H1 (cell line): Measurements from ENCODE around the gene DMAC2. TPM values are rescaled to one million over a fixed set of nuclear protein-coding genes. Genes with fewer than 3 reads are reported as not detected.

Source experiments
- CTCF ChIA-PET: fragments of 300-600 bp; sonication (Branson Sonifier 250); formaldehyde crosslinking; loops from one replicate; lab custom pipeline; 2021; ENCODE audit not compliant: partially characterized antibody; lab: Charles Lee
- POLR2A ChIA-PET: fragments of 300-600 bp; sonication (Branson Sonifier 250); formaldehyde crosslinking; loops from one replicate; lab custom pipeline; 2021; ENCODE audit warnings: inconsistent platforms; ENCODE audit not compliant: partially characterized antibody; lab: Charles Lee
- DNase-seq, 2 experiments: peaks; one replicate each; pipeline versions ENCODE4 v3.0.0 to v3.0.0-alpha.2; 2010 to 2022; ENCODE audit warnings: low spot score in 2 of 2, low read depth in 1 of 2, mixed read lengths in 1 of 2
- FAIRE-seq: peaks from 2 replicates; lab custom pipeline; 2011; peaks lifted over from hg19 to GRCh38; lab: Jason Lieb, UNC
- H2AFZ ChIP-seq: 2 replicates; pipeline ENCODE4 v1.8.1; 2012; ENCODE audit warnings: low read length, inconsistent platforms
- H2AK5ac ChIP-seq: 2 replicates; pipeline ENCODE4 v1.6.1; 2013; ENCODE audit warnings: low read depth, low read length
- H2BK120ac ChIP-seq: replicated peaks from 2 replicates; pipeline ENCODE3; 2013; ENCODE audit warnings: low read depth, low read length, inconsistent platforms
- H2BK12ac ChIP-seq: 2 replicates; pipeline ENCODE4 v1.6.1; 2013; ENCODE audit warnings: low read depth, low read length
- H2BK15ac ChIP-seq: 2 replicates; pipeline ENCODE4 v1.6.1; 2013; ENCODE audit warnings: low read length
- H2BK20ac ChIP-seq: 2 replicates; pipeline ENCODE4 v1.6.1; 2013; ENCODE audit warnings: low read length
- H2BK5ac ChIP-seq: 2 replicates; pipeline ENCODE4 v1.6.1; 2013; ENCODE audit warnings: low read depth, low read length
- H3K14ac ChIP-seq: 2 replicates; pipeline ENCODE4 v1.6.1; 2013; ENCODE audit warnings: inconsistent platforms; ENCODE audit not compliant: insufficient read length
- H3K18ac ChIP-seq: 2 replicates; pipeline ENCODE4 v1.6.1; 2013; ENCODE audit warnings: low read length; ENCODE audit errors: extremely low read depth
- H3K23ac ChIP-seq: 2 replicates; pipeline ENCODE4 v1.6.1; 2013; ENCODE audit warnings: inconsistent platforms; ENCODE audit not compliant: insufficient read length
- H3K23me2 ChIP-seq: 2 replicates; pipeline ENCODE4 v1.6.1; 2013; ENCODE audit warnings: low read depth, low read length
- H3K27ac ChIP-seq: 2 replicates; pipeline ENCODE4 v1.6.1; 2011; ENCODE audit warnings: low read depth, low read length, inconsistent platforms
- H3K27me3 ChIP-seq, 4 experiments: replicated peaks in 1 of 4; 1 replicate in 1 of 4; 2 replicates in 3 of 4; pipeline versions ENCODE4 v1.6.1 to v1.8.1; 2011 to 2013; ENCODE audit warnings: low read length in 3 of 4, mild to moderate bottlenecking in 3 of 4, inconsistent platforms in 2 of 4, mixed read lengths in 2 of 4, moderate library complexity in 1 of 4; ENCODE audit not compliant: control insufficient read depth in 3 of 4, insufficient read depth in 3 of 4; ENCODE audit errors: extremely low read depth in 1 of 4
- H3K36me3 ChIP-seq, 4 experiments: 2 replicates each; pipeline versions ENCODE4 v1.6.1 to v1.8.1; 2011 to 2013; ENCODE audit warnings: mild to moderate bottlenecking in 4 of 4, low read length in 3 of 4, moderate library complexity in 2 of 4, control low read depth in 1 of 4, inconsistent platforms in 1 of 4; ENCODE audit not compliant: insufficient read depth in 4 of 4, control insufficient read depth in 2 of 4
- H3K4ac ChIP-seq: replicated peaks from 2 replicates; pipeline ENCODE3; 2013; ENCODE audit warnings: low read length, low read depth, mixed read lengths, inconsistent platforms; ENCODE audit not compliant: insufficient read length
- H3K4me1 ChIP-seq, 4 experiments: replicated peaks in 1 of 4; 1 replicate in 1 of 4; 2 replicates in 3 of 4; pipeline versions ENCODE4 v1.6.1 to v1.8.1; 2011 to 2013; ENCODE audit warnings: low read length in 3 of 4, inconsistent platforms in 2 of 4, mixed read lengths in 1 of 4; ENCODE audit not compliant: insufficient read depth in 4 of 4, control insufficient read depth in 3 of 4
- H3K4me2 ChIP-seq, 2 experiments: 2 replicates each; pipeline versions ENCODE4 v1.6.1 to v1.8.1; 2011 to 2013; ENCODE audit warnings: low read depth in 2 of 2, low read length in 2 of 2, control low read depth in 1 of 2, inconsistent platforms in 1 of 2, mild to moderate bottlenecking in 1 of 2; ENCODE audit not compliant: insufficient read depth in 1 of 2
- H3K4me3 ChIP-seq, 4 experiments: fragments of 200-600, 300-600 bp in 1 of 4; sonication (generic), shearing (Covaris generic), sonication (Bioruptor Twin) in 1 of 4; 2 replicates each; pipeline versions ENCODE4 v1.5.1 to v1.8.1; 2011 to 2016; ENCODE audit warnings: low read length in 4 of 4, low read depth in 3 of 4, control low read depth in 2 of 4, inconsistent platforms in 2 of 4, mild to moderate bottlenecking in 2 of 4, mixed read lengths in 1 of 4, moderate library complexity in 1 of 4; ENCODE audit not compliant: insufficient read depth in 2 of 4; ENCODE audit errors: extremely low read depth in 1 of 4
- H3K56ac ChIP-seq: replicated peaks from 2 replicates; pipeline ENCODE3; 2013; ENCODE audit warnings: low read depth, mild to moderate bottlenecking, mixed read lengths, low read length, inconsistent platforms; ENCODE audit not compliant: insufficient read length
- H3K79me1 ChIP-seq: 2 replicates; pipeline ENCODE4 v1.6.1; 2013; ENCODE audit warnings: low read depth, low read length, control low read depth
- H3K79me2 ChIP-seq, 2 experiments: 2 replicates each; pipeline versions ENCODE4 v1.6.1 to v1.8.1; 2012 to 2013; ENCODE audit warnings: low read length in 2 of 2, mild to moderate bottlenecking in 2 of 2, inconsistent platforms in 1 of 2; ENCODE audit not compliant: insufficient read depth in 2 of 2, control insufficient read depth in 1 of 2
- H3K9ac ChIP-seq, 4 experiments: replicated peaks in 1 of 4; 1 replicate in 1 of 4; 2 replicates in 3 of 4; pipeline versions ENCODE4 v1.6.1 to v1.8.1; 2011 to 2013; ENCODE audit warnings: low read depth in 3 of 4, low read length in 3 of 4, control low read depth in 2 of 4, mild to moderate bottlenecking in 2 of 4, moderate library complexity in 2 of 4, inconsistent platforms in 1 of 4; ENCODE audit errors: extremely low read depth in 1 of 4
- H3K9me3 ChIP-seq, 2 experiments: 2 replicates each; pipeline versions ENCODE4 v1.6.1 to v1.8.1; 2012 to 2013; ENCODE audit warnings: mild to moderate bottlenecking in 2 of 2, moderate library complexity in 2 of 2, control low read depth in 1 of 2, inconsistent platforms in 1 of 2, low read depth in 1 of 2, low read length in 1 of 2, mixed read lengths in 1 of 2; ENCODE audit not compliant: insufficient read depth in 2 of 2
- H4K20me1 ChIP-seq, 2 experiments: replicated peaks in 1 of 2; 2 replicates each; pipeline versions ENCODE3 to v1.8.1; 2011 to 2013; ENCODE audit warnings: inconsistent platforms in 2 of 2, low read length in 2 of 2, mild to moderate bottlenecking in 1 of 2; ENCODE audit not compliant: insufficient read depth in 2 of 2, control insufficient read depth in 1 of 2
- H4K5ac ChIP-seq: 2 replicates; pipeline ENCODE4 v1.6.1; 2013; ENCODE audit warnings: low read length, low read depth, mixed read lengths, inconsistent platforms; ENCODE audit not compliant: insufficient read length
- H4K8ac ChIP-seq: 2 replicates; pipeline ENCODE4 v1.8.0; 2013; ENCODE audit warnings: mild to moderate bottlenecking, moderate library complexity, low read length, inconsistent platforms; ENCODE audit not compliant: insufficient read depth; ENCODE audit errors: extremely low read depth
- H4K91ac ChIP-seq: replicated peaks from 2 replicates; pipeline ENCODE3; 2013; ENCODE audit warnings: low read length, mixed read lengths, inconsistent platforms; ENCODE audit not compliant: insufficient read length
- JUN ChIP-seq: IDR thresholded peaks from 2 replicates; pipeline ENCODE4 v1.6.1; 2011; ENCODE audit warnings: low read depth, mild to moderate bottlenecking, improper control_type of control experiment, low read length
- MAX ChIP-seq: IDR thresholded peaks from 2 replicates; pipeline ENCODE4 v1.6.1; 2012; ENCODE audit warnings: inconsistent platforms
- POU5F1 ChIP-seq: IDR thresholded peaks from 2 replicates; pipeline ENCODE4 v1.6.1; 2011; ENCODE audit warnings: low read depth, mild to moderate bottlenecking, low read length, moderate library complexity
- RAD21 ChIP-seq, 2 experiments: IDR thresholded peaks in 1 of 2; conservative IDR thresholded peaks in 1 of 2; 2 replicates each; pipeline ENCODE4 v1.6.1; 2011; ENCODE audit warnings: low read depth in 2 of 2, low read length in 2 of 2, improper control_type of control experiment in 1 of 2, inconsistent platforms in 1 of 2, mild to moderate bottlenecking in 1 of 2, moderate library complexity in 1 of 2
- SUZ12 ChIP-seq: fragments of 200-600 bp; sonication (generic); IDR thresholded peaks from 2 replicates; pipeline ENCODE4 v1.6.1; 2012; ENCODE audit warnings: mild to moderate bottlenecking, inconsistent platforms, low read length, moderate library complexity, mixed read lengths
- TAF7 ChIP-seq: optimal IDR thresholded peaks from 2 replicates; pipeline ENCODE3; 2011; ENCODE audit warnings: low read depth, mild to moderate bottlenecking, inconsistent platforms, low read length, moderate library complexity, borderline replicate concordance
- ZNF274 ChIP-seq: IDR thresholded peaks from 2 replicates; pipeline ENCODE4 v1.7.0; 2012; ENCODE audit warnings: low read length, borderline replicate concordance; ENCODE audit errors: extremely low read depth
- WGBS, 2 experiments: shearing (Covaris generic) in 1 of 2; methylation state at CpG; one replicate each; pipeline versions ENCODE4 v1.1.6 to v1.1.7; 2013 to 2015; ENCODE audit warnings: low lambda C conversion rate in 2 of 2, mixed read lengths in 2 of 2, inconsistent platforms in 1 of 2, low coverage in 1 of 2, missing lambda C conversion rate in 1 of 2; ENCODE audit not compliant: insufficient replicate concordance in 2 of 2, insufficient coverage in 1 of 2, insufficient read length in 1 of 2; ENCODE audit errors: extremely low coverage in 1 of 2, missing lambda C conversion rate in 1 of 2; 5-methylcytosine and 5-hydroxymethylcytosine counted together
- polyA plus RNA-seq, 7 experiments: library from polyadenylated mRNA; depleted of rRNA in 3 of 7; stranded (reverse) in 5 of 7; unstranded in 2 of 7; fragments of >200 nt in 5 of 7; fragments of 200-250 nt in 2 of 7; gene quantifications; 1 replicate in 5 of 7; 2 replicates in 1 of 7; 4 replicates in 1 of 7; pipeline versions ENCODE4 v1.2.1 to v1.2.3, GENCODE V29; 2011 to 2013; ENCODE audit warnings: missing spikeins in 2 of 7, mixed read lengths in 2 of 7
- total RNA-seq: library from RNA; stranded (reverse); fragmentation: NEBNext Ultra II Directional; extraction: Animal tissue kit (Norgen Biotek cat#: 25700); gene quantifications from 2 replicates; pipeline ENCODE4 v1.2.1, GENCODE V29; 2021

DMAC2 gene
- total and polyA plus RNA-seq, 2 of the 8 experiments (the other 6 are each of a cell fraction or from before 2014, with no cell fraction given): 86.8 to 170 TPM

DNA sequence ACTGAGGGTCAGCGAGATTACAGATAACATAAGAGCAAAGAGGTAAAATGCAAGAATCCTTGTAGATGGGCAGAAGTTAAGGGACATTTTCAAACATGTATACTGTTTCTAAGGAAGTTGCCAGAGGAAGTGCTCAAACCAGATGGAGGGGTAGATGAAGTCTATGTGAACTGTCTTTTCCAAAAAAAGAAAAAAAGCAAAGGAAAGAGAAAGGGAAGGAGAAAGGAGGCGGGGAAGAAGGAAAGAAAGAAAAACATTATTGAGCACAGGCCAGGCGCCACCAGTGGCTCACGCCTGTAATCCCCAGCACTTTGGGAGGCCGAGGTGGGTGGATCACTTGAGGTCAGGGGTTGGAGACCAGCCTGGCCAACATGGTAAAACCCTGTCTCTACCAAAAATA is 5.3 kb downstream of the DMAC2 start:
- ChIA-PET POLR2A (interaction anchor here (0.9 to 2.2 kb wide), 3 partner anchors 10 to 28 kb away, joined by 3 to 7 read pairs (median 3); no protein-coding TSS in a partner anchor), CTCF (interaction anchor here (0.6 to 4.1 kb wide), 5 partner anchors 15 to 131 kb away, joined by 3 to 21 read pairs (median 3); no protein-coding TSS in a partner anchor)
- H3K9me3 ChIP-seq: no peaks in the 10 kb centered on the region
- no peak overlapping the region for H3K23ac ChIP-seq
- no peak overlapping the region for H2AK5ac ChIP-seq
- H3K4me1 ChIP-seq: no peaks in the 10 kb centered on the region
- no peak overlapping the region for H3K18ac ChIP-seq
- no peak overlapping the region for H2BK20ac ChIP-seq
- no peak overlapping the region for H3K9ac ChIP-seq
- no peak overlapping the region for H3K27ac ChIP-seq
- H2BK12ac ChIP-seq: no peak overlapping the region
- H3K23me2 ChIP-seq: peaks cover 6% of the 10 kb centered on the region; the same call in 1 of the 2 replicates
- no peak overlapping the region for H2BK15ac ChIP-seq
- FAIRE-seq (no peak), DNase-seq (no peak)
- H3K4me3 ChIP-seq: no peak overlapping the region
- peaks cover 9 to 25% (median 21%) of the 10 kb centered on the region in 4 experiments; a peak in 7 of 8 replicates for H3K36me3 ChIP-seq
- H4K91ac ChIP-seq: no peak overlapping the region
- no peak overlapping the region for H3K4ac ChIP-seq
- TF ChIP-seq MAX (no peak), ZNF274 (no peak), POU5F1 (no peak), JUN (no peak), RAD21 (IDR thresholded peaks at IDR 0.05 in 1 of 2, conservative IDR thresholded peaks at IDR 0.05 in 1 of 2; ENCODE audit: low read depth in 2 of 2, low read length in 2 of 2) (no peak), SUZ12 (no peak), TAF7 (no peak)
- no peak overlapping the region for H2AFZ ChIP-seq
- no peak overlapping the region for H4K8ac ChIP-seq
- H2BK5ac ChIP-seq: no peak overlapping the region
- 88% methylated on average over 5 of the region's 5 CpGs; no CpG with 5 or more reads in 1 of the 2 experiments for whole genome bisulfite sequencing, 2 experiments
- no peak overlapping the region for H4K5ac ChIP-seq
- no peaks in the 10 kb centered on the region for H3K27me3 ChIP-seq
- H4K20me1 ChIP-seq: peaks cover 0 to 15% of the 10 kb centered on the region in 2 experiments
- H3K56ac ChIP-seq: no peak overlapping the region
- H2BK120ac ChIP-seq: no peak overlapping the region
- H3K4me2 ChIP-seq: no peak overlapping the region
- no peak overlapping the region for H3K14ac ChIP-seq
- H3K79me1 ChIP-seq: 0 out of 2 replicates have a peak, but pooled peaks cover 4% of the 10 kb centered on the region
- H3K79me2 ChIP-seq: peaks cover 0 to 8% of the 10 kb centered on the region in 2 experiments; a peak in 1 of 4 replicates
